Measurements from ENCODE around the gene FAM32A.

DNA sequence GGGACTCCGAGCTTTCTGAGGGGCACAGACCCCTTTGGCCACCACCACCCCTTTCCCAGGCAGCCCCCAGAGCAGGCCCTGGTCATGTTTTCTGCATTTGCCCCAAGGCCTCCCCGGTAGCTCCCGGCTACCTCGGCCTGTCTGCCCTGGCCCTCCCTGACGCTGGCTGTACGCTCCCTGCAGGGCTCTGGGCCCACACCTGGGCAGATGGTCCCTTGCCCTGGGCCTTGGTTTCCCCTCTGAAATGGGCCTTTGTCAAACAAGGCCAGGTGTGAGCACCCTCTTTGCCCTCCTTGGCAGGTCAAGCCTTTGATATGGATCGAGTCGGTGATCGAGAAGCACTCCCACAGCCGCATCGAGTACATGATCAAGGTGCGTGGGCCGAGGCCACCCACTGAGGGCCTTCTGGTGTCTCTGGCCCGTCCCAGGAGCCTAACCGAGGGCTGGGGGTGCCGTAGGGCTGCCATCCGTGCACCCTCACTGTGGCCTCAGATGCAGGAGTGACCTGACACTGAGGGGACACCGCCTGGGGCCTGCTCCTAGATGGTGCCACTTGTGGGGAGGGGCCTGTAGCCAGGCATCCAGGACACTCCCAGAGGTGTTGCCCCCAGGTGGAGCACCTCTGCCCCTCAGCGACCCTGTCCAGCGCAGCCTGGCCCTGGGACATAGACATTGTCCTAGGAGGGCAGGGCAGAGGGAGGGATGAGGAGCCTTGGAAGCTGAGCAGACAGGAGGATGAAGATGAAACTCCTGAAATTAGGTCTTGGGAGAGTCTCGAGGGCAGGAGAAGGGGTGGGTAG is 42.8 kb downstream of the FAM32A start:
- no peak for TF ChIP-seq POLR2AphosphoS5 (IDR thresholded peaks at IDR 0.05; ENCODE audit: low read depth, low read length)
- TF ChIP-seq CTCF (IDR thresholded peaks at IDR 0.05) = no peak
- TF ChIP-seq TCF7L2 (IDR thresholded peaks at IDR 0.05; ENCODE audit: low read depth, low read length) = no peak
